HL-60 (cell line): ENCODE measurements around the gene BABAM1.

Experiments
- GABPA ChIP-seq: IDR thresholded peaks from 2 replicates; pipeline ENCODE4 v1.6.1; 2012; ENCODE audit warnings: low read depth
- POLR2AphosphoS5 ChIP-seq: IDR thresholded peaks from 2 replicates; pipeline ENCODE4 v1.6.1; 2012; ENCODE audit warnings: low read depth
- REST ChIP-seq: IDR thresholded peaks from 2 replicates; pipeline ENCODE4 v1.6.1; 2012; ENCODE audit warnings: low read depth; ENCODE audit not compliant: insufficient replicate concordance
- SPI1 ChIP-seq: IDR thresholded peaks from 2 replicates; pipeline ENCODE4 v1.6.1; 2012; ENCODE audit warnings: low read depth, mild to moderate bottlenecking, borderline replicate concordance
- TF ChIP-seq, protein P1 (sequence below): IDR thresholded peaks from one replicate; pipeline ENCODE4 v1.5.1; 2011; ENCODE audit warnings: low read length, control low read depth, inconsistent platforms; ENCODE audit not compliant: insufficient read depth

DNA sequence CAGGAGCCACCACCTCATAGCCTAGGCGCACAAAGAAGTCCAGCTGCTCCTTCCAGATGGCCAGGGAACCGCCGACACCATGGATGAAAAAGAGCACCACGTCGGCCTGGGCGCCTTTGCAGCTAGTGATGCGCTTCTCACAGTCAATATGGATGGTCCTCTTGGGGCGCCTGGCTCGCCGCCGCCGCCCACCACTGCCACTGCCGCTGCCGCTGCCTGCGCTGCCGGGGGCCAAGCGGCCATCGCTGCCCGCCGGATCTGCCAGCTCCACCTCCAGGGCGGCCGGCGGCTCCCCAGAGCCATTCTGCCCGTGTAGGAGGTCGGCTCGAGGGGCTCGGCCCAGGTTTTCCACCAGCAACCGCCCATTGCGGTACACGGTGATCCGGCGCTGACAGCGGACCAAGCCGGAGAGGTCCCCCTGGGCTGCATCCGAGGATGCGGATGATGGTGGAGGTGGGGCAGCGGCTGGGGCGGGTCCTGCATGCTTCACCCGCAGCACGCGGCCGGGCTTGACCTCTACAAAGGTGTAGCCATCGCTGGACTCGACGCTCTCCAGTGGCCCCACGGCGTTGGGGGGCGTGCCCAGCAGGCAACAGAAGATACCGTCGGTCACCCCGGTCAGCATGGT is 33.9 kb downstream of the BABAM1 start:
- TF ChIP-seq, protein P1, sequence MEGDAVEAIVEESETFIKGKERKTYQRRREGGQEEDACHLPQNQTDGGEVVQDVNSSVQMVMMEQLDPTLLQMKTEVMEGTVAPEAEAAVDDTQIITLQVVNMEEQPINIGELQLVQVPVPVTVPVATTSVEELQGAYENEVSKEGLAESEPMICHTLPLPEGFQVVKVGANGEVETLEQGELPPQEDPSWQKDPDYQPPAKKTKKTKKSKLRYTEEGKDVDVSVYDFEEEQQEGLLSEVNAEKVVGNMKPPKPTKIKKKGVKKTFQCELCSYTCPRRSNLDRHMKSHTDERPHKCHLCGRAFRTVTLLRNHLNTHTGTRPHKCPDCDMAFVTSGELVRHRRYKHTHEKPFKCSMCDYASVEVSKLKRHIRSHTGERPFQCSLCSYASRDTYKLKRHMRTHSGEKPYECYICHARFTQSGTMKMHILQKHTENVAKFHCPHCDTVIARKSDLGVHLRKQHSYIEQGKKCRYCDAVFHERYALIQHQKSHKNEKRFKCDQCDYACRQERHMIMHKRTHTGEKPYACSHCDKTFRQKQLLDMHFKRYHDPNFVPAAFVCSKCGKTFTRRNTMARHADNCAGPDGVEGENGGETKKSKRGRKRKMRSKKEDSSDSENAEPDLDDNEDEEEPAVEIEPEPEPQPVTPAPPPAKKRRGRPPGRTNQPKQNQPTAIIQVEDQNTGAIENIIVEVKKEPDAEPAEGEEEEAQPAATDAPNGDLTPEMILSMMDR, result no peak
- no peak for TF ChIP-seq GABPA
- no peak for TF ChIP-seq REST
- TF ChIP-seq POLR2AphosphoS5, result no peak
- no peak for TF ChIP-seq SPI1
